ENCODE measurements around the gene DNMT1. TPM values are rescaled to one million over a fixed set of nuclear protein-coding genes. Genes with fewer than 3 reads are reported as not detected.
A peak's percentile ranks its signal among the peaks of the same experiment; 100 is the strongest.

DNMT1 gene
- total and polyA plus RNA-seq, 12 donors: 11.8 to 36.4 (median 21.6) TPM

GRCh38 chr19:10112037-10112761, 82.6 kb downstream of the DNMT1 start:
- peaks cover under 1 to 43% (median 5%) of the 10 kb centered on the region in 9 donors for H3K4me1 ChIP-seq
- H3K27ac ChIP-seq: peak overlapping the region in 2 of 10 donors; percentile 21 to 78
- intact Hi-C loops (cut with DNase I): loop anchor here in 3 of 10 donors (5.0 to 10.0 kb wide), 3 partner anchors 123 to 180 kb away; partner anchors contain the start of genes OLFM2 (in 1 of the 3) and S1PR2 (in 1 of the 3)
- H3K36me3 ChIP-seq: peaks cover 4 to 85% (median 56%) of the 10 kb centered on the region in 9 donors
- TF ChIP-seq CTCF (IDR thresholded peaks at IDR 0.05): no peak
- H3K9me3 ChIP-seq: no peaks in the 10 kb centered on the region
- H3K27me3 ChIP-seq: no peaks in the 10 kb centered on the region
- 53 to 65% methylated on average over 23 of the region's 23 CpGs for WGBS, 2 donors
- peak overlapping the region in 1 of 10 donors; percentile 37 for H3K4me3 ChIP-seq
- ATAC-seq (peak in 3 of 8 donors; percentile 5 to 14 (median 8)), DNase-seq (no peak)

GRCh38 chr19:10111405-10111811, 83.3 kb downstream of the DNMT1 start, which contains the start of gene P2RY11:
Gene P2RY11 (plus strand): TSS chr19:10111693. CDS start chr19:10111722, 29 bp downstream.
- peak within 1 kb of the TSS in 1 of 10 donors; percentile 37 for H3K4me3 ChIP-seq
- H3K4me1 ChIP-seq: peaks cover 5 to 50% (median 13%) of the 10 kb centered on the region in 9 donors
- intact Hi-C loops (cut with DNase I): loop anchor here in 3 of 10 donors (5.0 to 10.0 kb wide), 3 partner anchors 123 to 179 kb away; partner anchors contain the start of genes OLFM2 (in 1 of the 3) and S1PR2 (in 1 of the 3)
- WGBS, 2 donors: 64 to 66% methylated on average over 8 of the region's 8 CpGs
- no peak for ATAC-seq
- no peaks in the 10 kb centered on the region for H3K9me3 ChIP-seq
- TF ChIP-seq CTCF (IDR thresholded peaks at IDR 0.05): no peak
- peaks cover 4 to 78% (median 48%) of the 10 kb centered on the region in 9 donors for H3K36me3 ChIP-seq
- H3K27me3 ChIP-seq: no peaks in the 10 kb centered on the region
- no peak for DNase-seq
- H3K27ac ChIP-seq: peak within 1 kb of the TSS in 2 of 10 donors; percentile 21 to 78

GRCh38 chr19:10110972-10111317, 83.8 kb downstream of the DNMT1 start:
- intact Hi-C loops (cut with DNase I): loop anchor here in 3 of 10 donors (5.0 to 10.0 kb wide), 3 partner anchors 124 to 179 kb away; partner anchors contain the start of genes OLFM2 (in 1 of the 3) and S1PR2 (in 1 of the 3)
- Histone ChIP-seq H3K27me3 (no peaks in the 10 kb centered on the region), H3K27ac (peak overlapping the region in 1 of 10 donors; percentile 78), H3K4me3 (no peak overlapping the region), H3K4me1 (peaks cover 5 to 51% (median 14%) of the 10 kb centered on the region in 9 donors), H3K9me3 (no peaks in the 10 kb centered on the region), H3K36me3 (peaks cover 4 to 73% (median 44%) of the 10 kb centered on the region in 9 donors)
- ATAC-seq: no peak
- no peak for TF ChIP-seq CTCF (IDR thresholded peaks at IDR 0.05)
- DNase-seq: no peak
- WGBS, 2 donors: 92 to 95% methylated on average over 19 of the region's 19 CpGs

- no peak for TF ChIP-seq CTCF (IDR thresholded peaks at IDR 0.05)
- DNase-seq: no peak
- no peak overlapping the region for H3K4me3 ChIP-seq
- H3K36me3 ChIP-seq: peaks cover 4 to 67% (median 38%) of the 10 kb centered on the region in 9 donors
- ATAC-seq: no peak
- intact Hi-C loops (cut with DNase I): loop anchor here in 3 of 10 donors (5.0 to 10.0 kb wide), 3 partner anchors 124 to 178 kb away; partner anchors contain the start of genes OLFM2 (in 1 of the 3) and S1PR2 (in 1 of the 3)
- peak overlapping the region in 1 of 10 donors; percentile 78 for H3K27ac ChIP-seq
- peaks cover 5 to 57% (median 19%) of the 10 kb centered on the region in 9 donors for H3K4me1 ChIP-seq
- H3K9me3 ChIP-seq: no peaks in the 10 kb centered on the region
- H3K27me3 ChIP-seq: no peaks in the 10 kb centered on the region
- WGBS, 2 donors: 92% methylated on average over 43 to 44 of the region's 44 CpGs
Measured at GRCh38 chr19:10110076-10110971, 84.4 kb downstream of the DNMT1 start.
